ENCODE measurements around the gene NSG1. TPM values are rescaled to one million over a fixed set of nuclear protein-coding genes. Genes with fewer than 3 reads are reported as not detected.

The NSG1 gene
- total RNA-seq, 1 experiment from 2014 or later = not detected

DNA sequence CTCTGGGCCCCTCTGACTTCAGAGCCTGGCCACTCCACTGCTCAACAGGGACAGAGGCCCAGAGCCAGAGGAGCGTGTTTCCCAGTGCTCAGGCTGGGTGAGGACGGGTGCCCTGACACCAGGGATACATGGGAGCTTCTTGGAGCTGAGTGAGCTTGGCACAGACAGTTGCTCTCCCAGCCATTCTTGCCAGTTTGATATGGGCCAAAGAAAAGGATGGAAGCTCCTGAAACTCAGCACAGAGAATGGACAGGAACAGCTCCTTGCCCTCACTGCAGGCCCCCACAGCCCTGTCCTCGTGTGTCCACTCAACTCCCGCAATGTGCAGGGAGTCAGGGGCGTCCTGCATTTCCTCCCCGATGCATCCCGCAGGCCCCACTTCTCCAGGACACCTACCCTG lies 38.8 kb downstream of the NSG1 start:
- intact Hi-C loops (cut with micrococcal nuclease; ENCODE audit: unreplicated experiment) = no loop called here
- CTCF ChIA-PET = interaction anchor here (1.7 kb wide), 1 partner anchor 165 kb away, joined by 4 read pairs; no protein-coding TSS in a partner anchor
- no peaks in the 10 kb centered on the region for H3K9me3 Mint-ChIP-seq (ENCODE audit: low read depth, unreplicated experiment)
- H3K36me3 Mint-ChIP-seq (ENCODE audit: insufficient read depth, unreplicated experiment) = no peaks in the 10 kb centered on the region
- BruUV-seq (replicated peaks) = no TSS peak
- no peak overlapping the region for H3K4me3 Mint-ChIP-seq (ENCODE audit: low read depth, unreplicated experiment)
- no peak for TF ChIP-seq CTCF (IDR thresholded peaks at IDR 0.05; ENCODE audit: unreplicated experiment)
- no peaks in the 10 kb centered on the region for H3K27me3 Mint-ChIP-seq (ENCODE audit: unreplicated experiment)
- DNase-seq = no peak
- no peak overlapping the region for H3K27ac Mint-ChIP-seq (ENCODE audit: unreplicated experiment)
- no peaks in the 10 kb centered on the region for H3K4me1 Mint-ChIP-seq (ENCODE audit: low read depth, unreplicated experiment)

DNA sequence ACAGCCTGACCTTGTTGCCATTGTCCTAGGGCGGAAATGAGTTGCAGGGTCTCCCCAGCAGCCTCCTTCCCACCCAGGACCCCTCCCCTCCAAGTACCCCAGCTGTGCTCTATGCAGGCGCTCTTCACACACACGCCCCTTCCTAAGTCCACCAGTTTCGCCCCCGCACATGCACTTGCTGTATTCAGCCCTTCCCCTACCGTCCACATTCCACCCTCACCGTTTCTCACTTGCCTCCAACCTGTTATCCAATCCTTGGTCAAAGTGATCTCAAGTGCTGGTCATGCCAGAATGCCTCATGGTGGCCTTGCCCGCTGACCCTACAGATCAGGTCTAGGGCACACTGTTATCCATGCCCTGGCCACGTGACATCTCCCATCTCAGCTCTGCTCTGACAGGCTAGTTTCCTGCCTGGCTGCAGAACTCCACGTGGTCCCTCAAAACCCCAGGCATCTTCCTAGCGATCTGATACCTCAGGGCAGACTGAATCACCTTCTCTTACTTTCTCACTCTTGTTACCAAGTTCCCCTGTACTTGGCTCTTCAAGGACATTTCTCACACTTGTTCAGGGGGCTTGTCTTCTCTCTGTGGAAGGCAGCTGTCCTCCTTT lies 39.7 kb downstream of the NSG1 start:
- intact Hi-C loops (cut with micrococcal nuclease; ENCODE audit: unreplicated experiment) = no loop called here

GRCh38 chr4:4427121-4427870 lies 40.4 kb downstream of the NSG1 start:
- Mint-ChIP-seq H3K27ac (ENCODE audit: unreplicated experiment) (no peak overlapping the region), H3K4me3 (ENCODE audit: low read depth, unreplicated experiment) (no peak overlapping the region), H3K4me1 (ENCODE audit: low read depth, unreplicated experiment) (no peaks in the 10 kb centered on the region), H3K9me3 (ENCODE audit: low read depth, unreplicated experiment) (no peaks in the 10 kb centered on the region), H3K36me3 (ENCODE audit: insufficient read depth, unreplicated experiment) (no peaks in the 10 kb centered on the region), H3K27me3 (ENCODE audit: unreplicated experiment) (no peaks in the 10 kb centered on the region)
- TF ChIP-seq CTCF (IDR thresholded peaks at IDR 0.05; ENCODE audit: unreplicated experiment) = no peak
- CTCF ChIA-PET = no interaction called here
- no peak for DNase-seq
- intact Hi-C loops (cut with micrococcal nuclease; ENCODE audit: unreplicated experiment) = no loop called here
- no TSS peak for BruUV-seq (replicated peaks)

More for the DNA sequence above, 39.7 kb downstream of the NSG1 start:
- H3K27me3 Mint-ChIP-seq (ENCODE audit: unreplicated experiment) = no peaks in the 10 kb centered on the region
- no peak overlapping the region for H3K4me3 Mint-ChIP-seq (ENCODE audit: low read depth, unreplicated experiment)
- no peak for TF ChIP-seq CTCF (IDR thresholded peaks at IDR 0.05; ENCODE audit: unreplicated experiment)
- no peaks in the 10 kb centered on the region for H3K4me1 Mint-ChIP-seq (ENCODE audit: low read depth, unreplicated experiment)
- H3K9me3 Mint-ChIP-seq (ENCODE audit: low read depth, unreplicated experiment) = no peaks in the 10 kb centered on the region
- H3K27ac Mint-ChIP-seq (ENCODE audit: unreplicated experiment) = no peak overlapping the region
- no TSS peak for BruUV-seq (replicated peaks)
- no peaks in the 10 kb centered on the region for H3K36me3 Mint-ChIP-seq (ENCODE audit: insufficient read depth, unreplicated experiment)
- no peak for DNase-seq
- CTCF ChIA-PET = no interaction called here

GRCh38 chr4:4427886-4428285 lies 41.0 kb downstream of the NSG1 start:
- no TSS peak for BruUV-seq (replicated peaks)
- Mint-ChIP-seq H3K4me3 (ENCODE audit: low read depth, unreplicated experiment) (no peak overlapping the region), H3K27me3 (ENCODE audit: unreplicated experiment) (no peaks in the 10 kb centered on the region), H3K9me3 (ENCODE audit: low read depth, unreplicated experiment) (no peaks in the 10 kb centered on the region), H3K27ac (ENCODE audit: unreplicated experiment) (no peak overlapping the region), H3K36me3 (ENCODE audit: insufficient read depth, unreplicated experiment) (no peaks in the 10 kb centered on the region), H3K4me1 (ENCODE audit: low read depth, unreplicated experiment) (no peaks in the 10 kb centered on the region)
- CTCF ChIA-PET = no interaction called here
- no peak for TF ChIP-seq CTCF (IDR thresholded peaks at IDR 0.05; ENCODE audit: unreplicated experiment)
- no peak for DNase-seq
- intact Hi-C loops (cut with micrococcal nuclease; ENCODE audit: unreplicated experiment) = no loop called here
